Smooth muscle cell of bladder (primary cell): Measurements from ENCODE around the gene LAMA3. TPM values are rescaled to one million over a fixed set of nuclear protein-coding genes. Genes with fewer than 3 reads are reported as not detected.

ENCODE experiments used
- total RNA-seq: library from RNA; depleted of rRNA; stranded (reverse); fragments of >200 nt; gene quantifications from 2 replicates; pipeline ENCODE4 v1.2.3, GENCODE V29; 2014

LAMA3 gene
- 19.1 and 20.9 TPM in 2 replicates for total RNA-seq

GRCh38 chr18:23689031-23689615, at the start of gene LAMA3:
Gene LAMA3, plus strand, starts transcription at chr18:23689453. Its CDS starts 231 bp downstream, at chr18:23689684.

GRCh38 chr18:23662309-23663263, 26.7 kb upstream of the LAMA3 start, which contains the start of gene ANKRD29:
Gene ANKRD29, minus strand, starts transcription at chr18:23662911. Its CDS starts 181 bp downstream, at chr18:23662730.

Other genes starting within 250 kb of the LAMA3 start
- 76.2 and 76.5 TPM in 2 replicates for gene RIOK3, start 236.2 kb upstream of the LAMA3 start, total RNA-seq
- gene RMC1, start 185.9 kb upstream of the LAMA3 start, total RNA-seq = 27.3 and 29.8 TPM in 2 replicates
- 68.7 and 124 TPM in 2 replicates for gene NPC1, start 102.9 kb upstream of the LAMA3 start, total RNA-seq
- 6.5 and 7.3 TPM in 2 replicates for gene ANKRD29, start 26.5 kb upstream of the LAMA3 start, total RNA-seq